Esophagus muscularis mucosa (tissue), 4 donors: ENCODE data around the gene ALG11. TPM values are rescaled to one million over a fixed set of nuclear protein-coding genes. Genes with fewer than 3 reads are reported as not detected.

ENCODE experiments used
- DNase-seq: peaks from one replicate; pipeline ENCODE4 v3.0.0-alpha.2; 2017; ENCODE audit errors: extremely low spot score
- H3K27ac ChIP-seq, 4 donors: fragments of 200-600 bp; sonication (generic); replicated peaks in 1 of 4; 1 replicate in 3 of 4; 2 replicates in 1 of 4; pipeline ENCODE4 v1.5.1; 2016 to 2019; ENCODE audit warnings: mild to moderate bottlenecking in 1 of 4
- H3K27me3 ChIP-seq, 4 donors: fragments of 200-600 bp; sonication (generic); one replicate each; pipeline versions ENCODE4 v1.5.1 to v1.6.0; 2016 to 2019
- H3K36me3 ChIP-seq, 4 donors: fragments of 200-600 bp; sonication (generic); one replicate each; pipeline ENCODE4 v1.5.1; 2016 to 2019
- H3K4me1 ChIP-seq, 4 donors: fragments of 200-600 bp; sonication (generic); one replicate each; pipeline ENCODE4 v1.5.1; 2016 to 2019
- H3K4me3 ChIP-seq, 4 donors: fragments of 200-600 bp; sonication (generic); 1 replicate in 2 of 4; 2 replicates in 2 of 4; pipeline ENCODE4 v1.5.1; 2016 to 2019; ENCODE audit warnings: mild to moderate bottlenecking in 4 of 4, moderate library complexity in 1 of 4
- H3K9me3 ChIP-seq, 4 donors: fragments of 200-600 bp; sonication (generic); 1 replicate in 3 of 4; 2 replicates in 1 of 4; pipeline ENCODE4 v1.5.1; 2016 to 2019
- CTCF ChIP-seq, 3 experiments: fragments of 200-600 bp in 2 of 3; fragments of 450-650 bp in 1 of 3; sonication (generic) in 2 of 3; IDR thresholded peaks; one replicate each; pipeline ENCODE4 v1.5.1; 2017 to 2019; ENCODE audit warnings: antibody characterized with exemption in 3 of 3, mild to moderate bottlenecking in 2 of 3, moderate library complexity in 1 of 3
- EP300 ChIP-seq: sonication (generic); formaldehyde crosslinking; IDR thresholded peaks from one replicate; pipeline ENCODE4 v1.6.1; 2017; ENCODE audit warnings: antibody characterized with exemption
- POLR2A ChIP-seq: fragments of 450-650 bp; IDR thresholded peaks from one replicate; pipeline ENCODE4 v1.6.1; 2017; ENCODE audit warnings: antibody characterized with exemption, moderate library complexity, mild to moderate bottlenecking, low read depth
- POLR2AphosphoS5 ChIP-seq, 2 donors: sonication (generic); formaldehyde crosslinking; IDR thresholded peaks; one replicate each; pipeline ENCODE4 v1.6.1; 2017; ENCODE audit warnings: antibody characterized with exemption in 2 of 2
- WGBS: methylation state at CpG from one replicate; pipeline ENCODE4 v1.1.5; 2018; 5-methylcytosine and 5-hydroxymethylcytosine counted together
- intact Hi-C: fragments of 100-400 bp; cut with DNase I; formaldehyde crosslinking; loops from one replicate; pipeline ENCODE4 v1.15.1; 2023
- total RNA-seq, 4 donors: library from RNA; depleted of rRNA; stranded (reverse); fragments of >200 nt; gene quantifications; one replicate each; pipeline versions ENCODE4 v1.1.0 to v1.2.1, GENCODE V29; 2016

Gene ALG11
- total RNA-seq, 4 donors from 2014 or later, result 12.4 to 21.7 (median 16.3) TPM

GRCh38 chr13:51999921-52000320, 12.3 kb upstream of the ALG11 start:
- WGBS, result 42% methylated on average over 1 of the region's 1 CpG

GRCh38 chr13:52001120-52001731, 11.0 kb upstream of the ALG11 start:
- DNase-seq, result no peak
- H3K9me3 ChIP-seq, result no peaks in the 10 kb centered on the region
- H3K4me3 ChIP-seq, result no peak overlapping the region
- peaks cover 15 to 31% (median 29%) of the 10 kb centered on the region in 4 donors for H3K4me1 ChIP-seq
- TF ChIP-seq POLR2A, result no peak
- TF ChIP-seq POLR2AphosphoS5 (IDR thresholded peaks at IDR 0.05), result no peak
- peak; percentile 55 to 81 (median 57) for TF ChIP-seq CTCF (IDR thresholded peaks at IDR 0.05)
- no peak for TF ChIP-seq EP300
- intact Hi-C loops, result loop anchor here (5.0 to 10.0 kb wide), 2 partner anchors 126 to 186 kb away; partner anchors contain the start of gene NEK5
- H3K27ac ChIP-seq, result no peak overlapping the region
- no peaks in the 10 kb centered on the region for H3K36me3 ChIP-seq
- no peaks in the 10 kb centered on the region for H3K27me3 ChIP-seq
- 59% methylated on average over 3 of the region's 3 CpGs for WGBS

More at GRCh38 chr13:51999921-52000320, 12.3 kb upstream of the ALG11 start:
- H3K4me3 ChIP-seq, result peak overlapping the region; percentile 5 to 30 (median 18)
- H3K4me1 ChIP-seq, result peaks cover 27 to 44% (median 42%) of the 10 kb centered on the region in 4 donors
- H3K27ac ChIP-seq, result peak overlapping the region; percentile 33 to 64 (median 58)
- no peak for DNase-seq
- no peaks in the 10 kb centered on the region for H3K27me3 ChIP-seq
- no peaks in the 10 kb centered on the region for H3K9me3 ChIP-seq
- no peaks in the 10 kb centered on the region for H3K36me3 ChIP-seq
- intact Hi-C loops, result loop anchor here (5.0 to 10.0 kb wide), 2 partner anchors 127 to 185 kb away; partner anchors contain the start of gene NEK5
- TF ChIP-seq CTCF (IDR thresholded peaks at IDR 0.05) (no peak), POLR2AphosphoS5 (IDR thresholded peaks at IDR 0.05) (no peak), POLR2A (no peak)

- DNase-seq, result no peak
- whole genome bisulfite sequencing, result 78% methylated on average over 3 of the region's 4 CpGs
- intact Hi-C loops, result loop anchor here (5.0 to 10.0 kb wide), 2 partner anchors 125 to 188 kb away; partner anchors contain the start of gene NEK5
- Histone ChIP-seq H3K4me1 (peaks cover 12 to 24% (median 23%) of the 10 kb centered on the region in 4 donors), H3K4me3 (no peak overlapping the region), H3K36me3 (no peaks in the 10 kb centered on the region), H3K9me3 (no peaks in the 10 kb centered on the region), H3K27me3 (no peaks in the 10 kb centered on the region), H3K27ac (no peak overlapping the region)
- no peak for TF ChIP-seq CTCF (IDR thresholded peaks at IDR 0.05)
Observed at GRCh38 chr13:52002361-52002760, 9.8 kb upstream of the ALG11 start.

- Histone ChIP-seq H3K27ac (no peak overlapping the region), H3K36me3 (no peaks in the 10 kb centered on the region), H3K4me1 (peaks cover 12 to 23% (median 22%) of the 10 kb centered on the region in 4 donors), H3K27me3 (no peaks in the 10 kb centered on the region), H3K9me3 (no peaks in the 10 kb centered on the region), H3K4me3 (no peak overlapping the region)
- TF ChIP-seq EP300 (no peak), CTCF (IDR thresholded peaks at IDR 0.05) (no peak), POLR2A (no peak), POLR2AphosphoS5 (IDR thresholded peaks at IDR 0.05) (no peak)
- 75% methylated on average over 4 of the region's 4 CpGs for WGBS
- no peak for DNase-seq
- intact Hi-C loops, result loop anchor here (5.0 to 10.0 kb wide), 2 partner anchors 124 to 189 kb away; partner anchors contain the start of gene NEK5
Observed at GRCh38 chr13:52003541-52003940, 8.7 kb upstream of the ALG11 start.
